Mesendoderm (in vitro differentiated cells): ENCODE measurements around the gene CAMK2G.

Source experiments
- DNase-seq: peaks from one replicate; pipeline ENCODE4 v3.0.0; 2013
- H2AK5ac ChIP-seq: 2 replicates; pipeline ENCODE4 v1.6.1; 2013; ENCODE audit warnings: low read length, inconsistent platforms
- H2BK120ac ChIP-seq: 2 replicates; pipeline ENCODE4 v1.6.1; 2013; ENCODE audit warnings: low read depth, mild to moderate bottlenecking, low read length, moderate library complexity, mixed read lengths
- H2BK15ac ChIP-seq: replicated peaks from 2 replicates; pipeline ENCODE4 v1.6.1; 2013; ENCODE audit warnings: low read depth, mild to moderate bottlenecking, moderate library complexity
- H2BK5ac ChIP-seq: 2 replicates; pipeline ENCODE4 v1.6.1; 2013; ENCODE audit warnings: low read length, inconsistent platforms
- H3K18ac ChIP-seq: 2 replicates; pipeline ENCODE4 v1.6.1; 2013; ENCODE audit warnings: mild to moderate bottlenecking, low read length, mixed read lengths
- H3K23ac ChIP-seq: one replicate; pipeline ENCODE4 v1.6.1; 2013; ENCODE audit warnings: low read length
- H3K27ac ChIP-seq: 2 replicates; pipeline ENCODE4 v1.5.1; 2013; ENCODE audit warnings: low read depth, mild to moderate bottlenecking, inconsistent platforms, low read length, moderate library complexity
- H3K27me3 ChIP-seq: 2 replicates; pipeline ENCODE4 v1.6.1; 2013; ENCODE audit warnings: low read length, control low read depth, mild to moderate bottlenecking, inconsistent platforms; ENCODE audit not compliant: insufficient read depth, poor library complexity
- H3K36me3 ChIP-seq: 2 replicates; pipeline ENCODE4 v1.6.1; 2013; ENCODE audit warnings: low read length, inconsistent platforms; ENCODE audit not compliant: control insufficient read depth, insufficient read depth
- H3K4ac ChIP-seq: one replicate; pipeline ENCODE4 v1.6.1; 2013; ENCODE audit warnings: low read depth, mild to moderate bottlenecking, low read length, moderate library complexity
- H3K4me1 ChIP-seq: 2 replicates; pipeline ENCODE4 v1.6.1; 2013; ENCODE audit warnings: low read depth, low read length, inconsistent platforms; ENCODE audit not compliant: control insufficient read depth
- H3K4me2 ChIP-seq: 2 replicates; pipeline ENCODE4 v1.6.1; 2013; ENCODE audit warnings: low read length
- H3K4me3 ChIP-seq: 2 replicates; pipeline ENCODE4 v1.5.1; 2013; ENCODE audit warnings: mild to moderate bottlenecking, low read length
- H3K56ac ChIP-seq: one replicate; pipeline ENCODE4 v1.6.1; 2013; ENCODE audit warnings: low read length
- H3K79me1 ChIP-seq: 2 replicates; pipeline ENCODE4 v1.6.1; 2013; ENCODE audit warnings: low read length, inconsistent platforms
- H3K79me2 ChIP-seq: 2 replicates; pipeline ENCODE4 v1.6.1; 2013; ENCODE audit warnings: mild to moderate bottlenecking, low read length; ENCODE audit not compliant: control insufficient read depth, insufficient read depth
- H3K9ac ChIP-seq: 2 replicates; pipeline ENCODE4 v1.6.1; 2013; ENCODE audit warnings: low read length, inconsistent platforms
- H4K5ac ChIP-seq: one replicate; pipeline ENCODE4 v1.6.1; 2013; ENCODE audit warnings: low read length
- H4K8ac ChIP-seq: one replicate; pipeline ENCODE4 v1.6.1; 2013; ENCODE audit warnings: low read depth, mild to moderate bottlenecking, control low read depth, low read length, moderate library complexity
- WGBS: extraction: QIAGEN DNeasy Blood & Tissue Kit; methylation state at CpG from one replicate; pipeline ENCODE4 v1.1.7; 2013; ENCODE audit warnings: low lambda C conversion rate, missing lambda C conversion rate; ENCODE audit not compliant: insufficient coverage; ENCODE audit errors: extremely low coverage; 5-methylcytosine and 5-hydroxymethylcytosine counted together

Gene CAMK2G

DNA sequence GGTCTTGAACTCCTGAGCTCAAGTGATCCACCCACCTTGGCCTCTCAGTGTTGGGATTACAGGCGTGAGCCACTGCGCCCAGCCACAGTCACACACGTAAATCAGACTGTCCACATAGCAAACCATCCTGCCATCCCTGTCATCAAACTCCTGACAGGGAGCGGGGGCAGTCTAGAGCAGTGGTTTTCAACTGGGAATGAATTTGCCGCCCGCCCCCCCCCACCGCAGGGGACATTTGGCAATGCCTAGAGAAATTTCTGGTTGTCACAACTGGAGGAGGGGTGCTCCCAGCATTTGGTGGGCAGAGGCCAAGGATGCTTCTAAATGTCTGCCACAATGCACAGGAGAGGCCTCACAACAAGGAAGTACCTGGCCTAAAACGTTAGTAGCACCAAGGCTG, 24.1 kb downstream of the CAMK2G start:
- H3K23ac ChIP-seq, result no peak overlapping the region
- H4K5ac ChIP-seq, result no peak overlapping the region
- H3K4me3 ChIP-seq, result no peak overlapping the region
- WGBS, result no CpG with 5 or more reads among the region's 8 CpGs
- no peak overlapping the region for H3K9ac ChIP-seq
- no peaks in the 10 kb centered on the region for H3K79me2 ChIP-seq
- H2BK15ac ChIP-seq, result no peak overlapping the region
- H2AK5ac ChIP-seq, result no peak overlapping the region
- no peak overlapping the region for H2BK5ac ChIP-seq
- peaks cover 7% of the 10 kb centered on the region for H3K36me3 ChIP-seq
- H3K79me1 ChIP-seq, result peaks cover 3% of the 10 kb centered on the region
- H2BK120ac ChIP-seq, result no peak overlapping the region
- H3K4ac ChIP-seq, result no peak overlapping the region
- DNase-seq, result no peak
- no peaks in the 10 kb centered on the region for H3K27me3 ChIP-seq
- H3K4me1 ChIP-seq, result peaks cover 6% of the 10 kb centered on the region
- no peak overlapping the region for H3K18ac ChIP-seq
- H3K27ac ChIP-seq, result no peak overlapping the region
- H3K56ac ChIP-seq, result no peak overlapping the region
- H4K8ac ChIP-seq, result no peak overlapping the region
- H3K4me2 ChIP-seq, result no peak overlapping the region

DNA sequence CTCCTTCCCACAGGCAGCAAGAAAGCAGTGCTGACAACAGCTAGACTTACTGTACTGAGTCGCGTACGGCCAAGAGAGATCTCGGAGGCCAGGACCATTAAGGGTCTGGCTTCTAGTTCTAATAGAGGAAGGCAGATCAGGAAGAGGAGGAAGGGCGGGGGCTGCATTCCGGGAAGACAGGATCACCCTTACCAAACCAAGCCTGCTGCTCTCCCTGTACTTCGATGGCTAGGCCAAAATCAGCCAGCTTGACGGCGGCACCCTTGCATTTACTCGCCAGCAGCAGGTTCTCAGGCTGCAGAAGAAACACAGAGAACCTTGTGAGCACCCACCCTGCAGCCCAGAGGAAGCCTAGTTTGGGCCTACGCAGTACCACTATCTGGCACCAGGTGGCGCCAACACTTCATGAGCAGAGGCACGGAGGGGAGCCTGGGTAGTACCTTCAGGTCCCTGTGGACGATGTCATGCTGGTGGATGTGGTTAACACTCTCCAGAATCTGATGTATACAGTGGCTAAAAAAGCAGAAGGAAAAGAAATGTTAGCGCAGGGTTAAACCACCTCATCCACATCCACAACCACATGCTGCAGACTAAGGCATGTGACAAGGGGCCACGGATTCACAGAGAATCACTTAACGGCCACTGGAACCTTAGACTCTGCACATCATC, 25.4 kb downstream of the CAMK2G start:
- Histone ChIP-seq H3K23ac (no peak overlapping the region), H3K4me3 (no peak overlapping the region), H3K79me1 (peaks cover 3% of the 10 kb centered on the region), H2BK15ac (no peak overlapping the region), H3K56ac (no peak overlapping the region), H3K36me3 (peaks cover 7% of the 10 kb centered on the region), H3K4me2 (no peak overlapping the region), H2BK120ac (no peak overlapping the region), H3K4ac (no peak overlapping the region), H2BK5ac (no peak overlapping the region), H3K9ac (no peak overlapping the region), H3K27ac (no peak overlapping the region), H3K27me3 (no peaks in the 10 kb centered on the region), H3K4me1 (peaks cover 6% of the 10 kb centered on the region), H4K5ac (no peak overlapping the region), H3K18ac (no peak overlapping the region), H2AK5ac (no peak overlapping the region), H3K79me2 (no peaks in the 10 kb centered on the region), H4K8ac (no peak overlapping the region)
- WGBS, result no CpG with 5 or more reads among the region's 17 CpGs
- DNase-seq, result peak; percentile 83

DNA sequence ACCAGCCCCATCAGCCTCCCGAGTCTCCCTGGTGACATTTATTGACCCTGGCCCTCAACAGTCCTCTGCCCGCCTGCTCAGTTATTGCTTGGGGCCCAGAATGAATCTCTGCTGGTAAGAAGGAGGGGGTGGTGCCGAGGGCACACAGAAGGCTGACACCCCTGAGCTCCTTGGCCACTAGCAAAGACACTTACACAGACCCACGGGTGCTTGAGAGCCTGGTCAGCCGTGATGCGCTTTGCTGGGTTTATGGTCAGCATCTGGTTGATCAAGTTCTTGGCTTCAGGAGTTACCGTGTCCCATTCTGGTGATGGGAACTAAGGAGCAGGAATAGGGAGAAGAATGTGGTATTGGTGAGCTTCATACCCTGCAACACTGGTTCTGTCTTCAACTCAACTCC, 27.3 kb downstream of the CAMK2G start:
- WGBS, result no CpG with 5 or more reads among the region's 7 CpGs
- H2BK120ac ChIP-seq, result no peak overlapping the region
- no peak for DNase-seq
- no peak overlapping the region for H3K18ac ChIP-seq
- H3K4me2 ChIP-seq, result no peak overlapping the region
- no peak overlapping the region for H3K4ac ChIP-seq
- H3K27me3 ChIP-seq, result no peaks in the 10 kb centered on the region
- H2BK5ac ChIP-seq, result no peak overlapping the region
- no peak overlapping the region for H2AK5ac ChIP-seq
- no peak overlapping the region for H3K9ac ChIP-seq
- H3K36me3 ChIP-seq, result peaks cover 7% of the 10 kb centered on the region
- peaks cover 6% of the 10 kb centered on the region for H3K4me1 ChIP-seq
- H4K5ac ChIP-seq, result no peak overlapping the region
- H4K8ac ChIP-seq, result no peak overlapping the region
- no peak overlapping the region for H3K23ac ChIP-seq
- H3K27ac ChIP-seq, result no peak overlapping the region
- H3K79me1 ChIP-seq, result no peaks in the 10 kb centered on the region
- no peak overlapping the region for H2BK15ac ChIP-seq
- H3K79me2 ChIP-seq, result no peaks in the 10 kb centered on the region
- no peak overlapping the region for H3K56ac ChIP-seq
- no peak overlapping the region for H3K4me3 ChIP-seq

- H3K27me3 ChIP-seq, result no peaks in the 10 kb centered on the region
- no peak overlapping the region for H2BK15ac ChIP-seq
- H3K36me3 ChIP-seq, result peaks cover 5% of the 10 kb centered on the region
- no peak overlapping the region for H4K5ac ChIP-seq
- H3K23ac ChIP-seq, result no peak overlapping the region
- H2BK120ac ChIP-seq, result no peak overlapping the region
- no peaks in the 10 kb centered on the region for H3K79me2 ChIP-seq
- no peak overlapping the region for H3K56ac ChIP-seq
- no peak overlapping the region for H3K4me3 ChIP-seq
- no peak overlapping the region for H3K18ac ChIP-seq
- WGBS, result no CpG with 5 or more reads among the region's 5 CpGs
- no peak overlapping the region for H2AK5ac ChIP-seq
- H3K4me2 ChIP-seq, result no peak overlapping the region
- no peak for DNase-seq
- H3K4me1 ChIP-seq, result no peaks in the 10 kb centered on the region
- H2BK5ac ChIP-seq, result no peak overlapping the region
- no peaks in the 10 kb centered on the region for H3K79me1 ChIP-seq
- H3K27ac ChIP-seq, result no peak overlapping the region
- no peak overlapping the region for H3K9ac ChIP-seq
- H4K8ac ChIP-seq, result no peak overlapping the region
- H3K4ac ChIP-seq, result no peak overlapping the region
These were observed 31.1 kb downstream of the CAMK2G start for GRCh38 chr10:73843261-73843660.

DNA sequence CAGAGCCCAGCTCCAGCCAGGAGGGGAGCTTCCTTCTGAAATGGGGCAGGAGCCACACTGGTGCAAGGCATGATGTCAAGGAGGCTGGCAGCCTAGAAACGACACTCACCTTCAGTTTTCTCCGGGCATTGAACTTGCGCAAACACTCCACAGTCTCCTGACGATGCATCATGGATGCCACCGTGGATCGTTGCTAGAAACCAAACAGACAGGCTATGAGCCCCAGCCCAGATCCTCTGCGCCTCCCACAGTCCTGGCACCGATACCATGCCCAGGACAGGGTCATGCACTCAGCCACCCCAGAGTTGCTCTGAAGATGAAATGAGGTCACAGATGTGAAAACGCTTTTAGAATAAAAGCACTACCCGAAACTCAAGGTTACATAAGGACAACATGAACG, 32.0 kb downstream of the CAMK2G start:
- H3K79me2 ChIP-seq, result no peaks in the 10 kb centered on the region
- H3K4me1 ChIP-seq, result no peaks in the 10 kb centered on the region
- no peak overlapping the region for H3K4me3 ChIP-seq
- H3K9ac ChIP-seq, result no peak overlapping the region
- H3K79me1 ChIP-seq, result no peaks in the 10 kb centered on the region
- WGBS, result no CpG with 5 or more reads among the region's 11 CpGs
- H3K27me3 ChIP-seq, result no peaks in the 10 kb centered on the region
- no peak overlapping the region for H2AK5ac ChIP-seq
- no peak overlapping the region for H3K27ac ChIP-seq
- no peak overlapping the region for H3K18ac ChIP-seq
- H3K56ac ChIP-seq, result no peak overlapping the region
- no peak overlapping the region for H3K4ac ChIP-seq
- no peak for DNase-seq
- H4K8ac ChIP-seq, result no peak overlapping the region
- H3K4me2 ChIP-seq, result no peak overlapping the region
- no peak overlapping the region for H3K23ac ChIP-seq
- no peak overlapping the region for H2BK5ac ChIP-seq
- H4K5ac ChIP-seq, result no peak overlapping the region
- H3K36me3 ChIP-seq, result peaks cover 4% of the 10 kb centered on the region
- no peak overlapping the region for H2BK120ac ChIP-seq
- no peak overlapping the region for H2BK15ac ChIP-seq
